ENCODE measurements around the gene EGFL8. TPM values are rescaled to one million over a fixed set of nuclear protein-coding genes. Genes with fewer than 3 reads are reported as not detected.
A peak's percentile ranks its signal among the peaks of the same experiment; 100 is the strongest.

EGFL8 gene
- total and polyA plus RNA-seq, 9 of the 15 experiments (the other 6 are each of a cell fraction or from before 2014, with no cell fraction given), result 2.2 to 47.4 (median 14.2) TPM

GRCh38 chr6:32167761-32168262, 3.4 kb downstream of the EGFL8 start (continued):
- TF ChIP-seq GATAD2B (IDR thresholded peaks at IDR 0.05; ENCODE audit: borderline replicate concordance), result peak; percentile 95; the same call in 1 of the 2 replicates
- TF ChIP-seq RBM17 (IDR thresholded peaks at IDR 0.05; ENCODE audit: borderline replicate concordance, low read depth, low read length), result no peak
- TF ChIP-seq CHCHD3 (CRISPR knock-in tag; IDR thresholded peaks at IDR 0.05), result no peak
- TF ChIP-seq GATAD2A (IDR thresholded peaks at IDR 0.05), result peak; percentile 88
- TF ChIP-seq POLR3A (IDR thresholded peaks at IDR 0.05; ENCODE audit: borderline replicate concordance, extremely low read depth, insufficient read depth, insufficient read length), result no peak
- TF ChIP-seq, protein P1, sequence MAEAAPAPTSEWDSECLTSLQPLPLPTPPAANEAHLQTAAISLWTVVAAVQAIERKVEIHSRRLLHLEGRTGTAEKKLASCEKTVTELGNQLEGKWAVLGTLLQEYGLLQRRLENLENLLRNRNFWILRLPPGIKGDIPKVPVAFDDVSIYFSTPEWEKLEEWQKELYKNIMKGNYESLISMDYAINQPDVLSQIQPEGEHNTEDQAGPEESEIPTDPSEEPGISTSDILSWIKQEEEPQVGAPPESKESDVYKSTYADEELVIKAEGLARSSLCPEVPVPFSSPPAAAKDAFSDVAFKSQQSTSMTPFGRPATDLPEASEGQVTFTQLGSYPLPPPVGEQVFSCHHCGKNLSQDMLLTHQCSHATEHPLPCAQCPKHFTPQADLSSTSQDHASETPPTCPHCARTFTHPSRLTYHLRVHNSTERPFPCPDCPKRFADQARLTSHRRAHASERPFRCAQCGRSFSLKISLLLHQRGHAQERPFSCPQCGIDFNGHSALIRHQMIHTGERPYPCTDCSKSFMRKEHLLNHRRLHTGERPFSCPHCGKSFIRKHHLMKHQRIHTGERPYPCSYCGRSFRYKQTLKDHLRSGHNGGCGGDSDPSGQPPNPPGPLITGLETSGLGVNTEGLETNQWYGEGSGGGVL (CRISPR knock-in tag; IDR thresholded peaks at IDR 0.05), result no peak
- no peak for TF ChIP-seq CBX1 (IDR thresholded peaks at IDR 0.05; ENCODE audit: low read depth)
- 0 out of 2 replicates have a peak, but pooled peaks have one; percentile 46 for TF ChIP-seq BRD4 (IDR thresholded peaks at IDR 0.05)
- no peak for TF ChIP-seq STAG1 (CRISPR knock-in tag; IDR thresholded peaks at IDR 0.05; ENCODE audit: borderline replicate concordance)
- TF ChIP-seq, protein P2, sequence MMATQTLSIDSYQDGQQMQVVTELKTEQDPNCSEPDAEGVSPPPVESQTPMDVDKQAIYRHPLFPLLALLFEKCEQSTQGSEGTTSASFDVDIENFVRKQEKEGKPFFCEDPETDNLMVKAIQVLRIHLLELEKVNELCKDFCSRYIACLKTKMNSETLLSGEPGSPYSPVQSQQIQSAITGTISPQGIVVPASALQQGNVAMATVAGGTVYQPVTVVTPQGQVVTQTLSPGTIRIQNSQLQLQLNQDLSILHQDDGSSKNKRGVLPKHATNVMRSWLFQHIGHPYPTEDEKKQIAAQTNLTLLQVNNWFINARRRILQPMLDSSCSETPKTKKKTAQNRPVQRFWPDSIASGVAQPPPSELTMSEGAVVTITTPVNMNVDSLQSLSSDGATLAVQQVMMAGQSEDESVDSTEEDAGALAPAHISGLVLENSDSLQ (IDR thresholded peaks at IDR 0.05), result peak; percentile 98
- TF ChIP-seq THRAP3 (IDR thresholded peaks at IDR 0.05; ENCODE audit: borderline replicate concordance), result no peak
- TF ChIP-seq, protein P3, sequence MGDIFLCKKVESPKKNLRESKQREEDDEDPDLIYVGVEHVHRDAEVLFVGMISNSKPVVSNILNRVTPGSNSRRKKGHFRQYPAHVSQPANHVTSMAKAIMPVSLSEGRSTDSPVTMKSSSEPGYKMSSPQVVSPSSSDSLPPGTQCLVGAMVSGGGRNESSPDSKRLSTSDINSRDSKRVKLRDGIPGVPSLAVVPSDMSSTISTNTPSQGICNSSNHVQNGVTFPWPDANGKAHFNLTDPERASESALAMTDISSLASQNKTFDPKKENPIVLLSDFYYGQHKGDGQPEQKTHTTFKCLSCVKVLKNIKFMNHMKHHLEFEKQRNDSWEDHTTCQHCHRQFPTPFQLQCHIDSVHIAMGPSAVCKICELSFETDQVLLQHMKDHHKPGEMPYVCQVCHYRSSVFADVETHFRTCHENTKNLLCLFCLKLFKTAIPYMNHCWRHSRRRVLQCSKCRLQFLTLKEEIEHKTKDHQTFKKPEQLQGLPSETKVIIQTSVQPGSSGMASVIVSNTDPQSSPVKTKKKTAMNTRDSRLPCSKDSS (IDR thresholded peaks at IDR 0.05; ENCODE audit: low read depth, partially characterized antibody), result no peak
- peak; percentile 62 for TF ChIP-seq MAFG (tag; conservative IDR thresholded peaks at IDR 0.05)
- TF ChIP-seq ZFP1 (CRISPR knock-in tag; IDR thresholded peaks at IDR 0.05), result no peak
- TF ChIP-seq FOS (IDR thresholded peaks at IDR 0.05; ENCODE audit: extremely low read depth, insufficient read length), result no peak
- TF ChIP-seq ZSCAN29 (IDR thresholded peaks at IDR 0.05), result no peak
- TF ChIP-seq, protein P4, sequence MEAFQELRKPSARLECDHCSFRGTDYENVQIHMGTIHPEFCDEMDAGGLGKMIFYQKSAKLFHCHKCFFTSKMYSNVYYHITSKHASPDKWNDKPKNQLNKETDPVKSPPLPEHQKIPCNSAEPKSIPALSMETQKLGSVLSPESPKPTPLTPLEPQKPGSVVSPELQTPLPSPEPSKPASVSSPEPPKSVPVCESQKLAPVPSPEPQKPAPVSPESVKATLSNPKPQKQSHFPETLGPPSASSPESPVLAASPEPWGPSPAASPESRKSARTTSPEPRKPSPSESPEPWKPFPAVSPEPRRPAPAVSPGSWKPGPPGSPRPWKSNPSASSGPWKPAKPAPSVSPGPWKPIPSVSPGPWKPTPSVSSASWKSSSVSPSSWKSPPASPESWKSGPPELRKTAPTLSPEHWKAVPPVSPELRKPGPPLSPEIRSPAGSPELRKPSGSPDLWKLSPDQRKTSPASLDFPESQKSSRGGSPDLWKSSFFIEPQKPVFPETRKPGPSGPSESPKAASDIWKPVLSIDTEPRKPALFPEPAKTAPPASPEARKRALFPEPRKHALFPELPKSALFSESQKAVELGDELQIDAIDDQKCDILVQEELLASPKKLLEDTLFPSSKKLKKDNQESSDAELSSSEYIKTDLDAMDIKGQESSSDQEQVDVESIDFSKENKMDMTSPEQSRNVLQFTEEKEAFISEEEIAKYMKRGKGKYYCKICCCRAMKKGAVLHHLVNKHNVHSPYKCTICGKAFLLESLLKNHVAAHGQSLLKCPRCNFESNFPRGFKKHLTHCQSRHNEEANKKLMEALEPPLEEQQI (IDR thresholded peaks at IDR 0.05), result peak; percentile 54
- TF ChIP-seq, protein P5, sequence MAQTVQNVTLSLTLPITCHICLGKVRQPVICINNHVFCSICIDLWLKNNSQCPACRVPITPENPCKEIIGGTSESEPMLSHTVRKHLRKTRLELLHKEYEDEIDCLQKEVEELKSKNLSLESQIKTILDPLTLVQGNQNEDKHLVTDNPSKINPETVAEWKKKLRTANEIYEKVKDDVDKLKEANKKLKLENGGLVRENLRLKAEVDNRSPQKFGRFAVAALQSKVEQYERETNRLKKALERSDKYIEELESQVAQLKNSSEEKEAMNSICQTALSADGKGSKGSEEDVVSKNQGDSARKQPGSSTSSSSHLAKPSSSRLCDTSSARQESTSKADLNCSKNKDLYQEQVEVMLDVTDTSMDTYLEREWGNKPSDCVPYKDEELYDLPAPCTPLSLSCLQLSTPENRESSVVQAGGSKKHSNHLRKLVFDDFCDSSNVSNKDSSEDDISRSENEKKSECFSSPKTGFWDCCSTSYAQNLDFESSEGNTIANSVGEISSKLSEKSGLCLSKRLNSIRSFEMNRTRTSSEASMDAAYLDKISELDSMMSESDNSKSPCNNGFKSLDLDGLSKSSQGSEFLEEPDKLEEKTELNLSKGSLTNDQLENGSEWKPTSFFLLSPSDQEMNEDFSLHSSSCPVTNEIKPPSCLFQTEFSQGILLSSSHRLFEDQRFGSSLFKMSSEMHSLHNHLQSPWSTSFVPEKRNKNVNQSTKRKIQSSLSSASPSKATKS (CRISPR knock-in tag; IDR thresholded peaks at IDR 0.05), result 0 out of 2 replicates have a peak, but pooled peaks have one; percentile 58
- no peak for TF ChIP-seq ZNF780A (CRISPR knock-in tag; IDR thresholded peaks at IDR 0.05)
- TF ChIP-seq POLR2H (tag; IDR thresholded peaks at IDR 0.05; ENCODE audit: low read depth), result no peak
- TF ChIP-seq ZNF589 (CRISPR knock-in tag; IDR thresholded peaks at IDR 0.05; ENCODE audit: low read depth), result peak; percentile 92; the same call in 1 of the 2 replicates

All from K562 (cell line).